ENCODE measurements around the gene SLC47A2.
"Not testable (repeated sequence)": the region's sequence is repeated elsewhere in the genome, so short reads cannot be mapped to it uniquely, and the experiment has no call there.

The SLC47A2 gene, protein sequence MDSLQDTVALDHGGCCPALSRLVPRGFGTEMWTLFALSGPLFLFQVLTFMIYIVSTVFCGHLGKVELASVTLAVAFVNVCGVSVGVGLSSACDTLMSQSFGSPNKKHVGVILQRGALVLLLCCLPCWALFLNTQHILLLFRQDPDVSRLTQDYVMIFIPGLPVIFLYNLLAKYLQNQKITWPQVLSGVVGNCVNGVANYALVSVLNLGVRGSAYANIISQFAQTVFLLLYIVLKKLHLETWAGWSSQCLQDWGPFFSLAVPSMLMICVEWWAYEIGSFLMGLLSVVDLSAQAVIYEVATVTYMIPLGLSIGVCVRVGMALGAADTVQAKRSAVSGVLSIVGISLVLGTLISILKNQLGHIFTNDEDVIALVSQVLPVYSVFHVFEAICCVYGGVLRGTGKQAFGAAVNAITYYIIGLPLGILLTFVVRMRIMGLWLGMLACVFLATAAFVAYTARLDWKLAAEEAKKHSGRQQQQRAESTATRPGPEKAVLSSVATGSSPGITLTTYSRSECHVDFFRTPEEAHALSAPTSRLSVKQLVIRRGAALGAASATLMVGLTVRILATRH

DNA sequence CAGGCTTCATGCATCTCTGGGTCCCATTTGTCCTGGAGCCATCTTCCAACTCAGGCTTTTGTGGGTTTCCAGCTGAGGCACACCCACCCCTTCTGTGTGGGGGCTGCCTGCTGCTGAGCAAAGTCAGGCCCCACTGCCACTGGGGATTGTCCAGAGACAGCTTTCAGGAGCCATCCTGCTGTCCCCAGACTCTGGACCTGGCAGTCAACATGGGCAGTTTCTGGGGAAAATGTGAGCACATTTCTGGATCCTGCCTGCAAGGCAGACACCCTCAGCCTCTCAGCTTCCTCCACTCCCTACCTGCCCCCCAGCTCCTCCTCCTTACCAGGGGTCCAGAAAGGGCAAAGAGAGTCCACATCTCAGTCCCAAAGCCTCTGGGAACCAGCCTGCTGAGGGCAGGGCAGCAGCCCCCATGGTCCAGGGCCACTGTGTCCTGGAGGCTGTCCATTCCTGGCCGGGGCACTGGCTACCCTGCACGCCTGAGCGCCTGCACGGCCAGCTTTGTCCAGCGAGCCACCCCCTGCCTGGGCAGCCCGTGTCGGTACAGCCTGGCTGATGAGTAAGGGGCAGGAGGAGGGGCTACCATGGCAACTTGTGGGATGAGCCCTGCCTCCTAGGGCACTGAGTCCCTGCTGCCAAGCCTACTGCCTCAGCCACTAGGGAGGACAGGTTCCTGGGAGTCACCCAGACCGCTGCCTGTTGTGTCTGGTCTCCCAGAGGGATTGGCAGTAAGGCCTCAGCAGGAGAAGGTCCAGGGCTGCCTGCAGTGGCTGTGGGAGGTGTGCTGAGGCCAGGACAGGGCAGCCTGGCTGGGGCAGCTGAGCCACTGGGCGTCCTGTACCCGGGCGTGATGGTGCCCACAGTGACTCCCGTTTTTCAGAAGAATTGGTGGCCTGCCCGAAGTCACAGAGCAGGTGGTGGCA, at the start of gene SLC47A2:
Gene SLC47A2, minus strand, starts transcription at position 477 of the 923 bp plus-strand sequence. Its CDS starts 29 bp downstream, at position 448.
- no peak for DNase-seq (ENCODE audit: low read depth)
- no peak for TF ChIP-seq CTCF (IDR thresholded peaks at IDR 0.05; ENCODE audit: insufficient read depth, low read depth, low read length, missing control alignments)
- no peak within 1 kb of the TSS for H3K4me3 ChIP-seq (ENCODE audit: low read depth, low read length)

DNA sequence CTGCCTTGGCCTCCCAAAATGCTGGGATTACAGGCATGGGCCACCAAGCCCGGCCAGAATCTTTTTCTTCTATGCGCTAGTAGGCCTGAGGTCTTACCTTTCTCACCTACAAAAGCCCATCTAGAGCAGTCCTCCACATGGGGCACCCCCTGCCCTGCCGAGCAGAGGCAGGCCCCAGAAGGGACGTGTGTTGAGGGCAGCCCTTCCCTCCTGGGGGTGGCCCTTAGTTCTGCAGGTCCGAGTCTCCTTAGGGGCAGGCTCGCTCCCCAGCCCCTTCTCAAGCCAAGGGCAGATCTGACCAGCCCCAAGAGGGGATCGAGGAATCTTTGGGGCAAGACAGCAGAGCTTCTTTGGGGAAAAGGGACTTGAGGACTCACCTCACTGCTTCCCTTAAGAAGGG, 49.6 kb upstream of the SLC47A2 start:
- H3K4me3 ChIP-seq (ENCODE audit: low read depth, low read length), result no peak overlapping the region
- DNase-seq (ENCODE audit: low read depth), result no peak
- TF ChIP-seq CTCF (IDR thresholded peaks at IDR 0.05; ENCODE audit: insufficient read depth, low read depth, low read length, missing control alignments), result no peak

DNA sequence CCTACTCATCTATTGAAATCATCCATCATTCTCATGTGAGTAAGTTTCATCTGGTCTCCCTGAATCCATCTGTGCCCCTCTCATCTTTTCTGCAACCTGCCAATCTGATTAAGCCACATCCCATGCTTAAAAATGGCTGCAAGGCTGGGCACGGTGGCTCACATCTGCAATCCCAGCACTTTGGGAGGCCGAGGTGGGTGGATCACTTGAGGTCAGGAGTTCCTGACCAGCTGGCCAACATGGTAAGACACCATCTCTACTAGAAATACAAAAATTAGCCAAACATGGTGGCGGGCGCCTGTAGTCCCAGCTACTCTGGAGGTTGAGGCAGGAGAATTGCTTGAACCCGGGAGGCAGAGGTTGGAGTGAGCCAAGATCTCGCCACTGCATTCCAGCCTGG, 47.6 kb upstream of the SLC47A2 start:
- not testable (repeated sequence) for H3K4me3 ChIP-seq (ENCODE audit: low read depth, low read length); DNase-seq (ENCODE audit: low read depth)

- H3K4me3 ChIP-seq (ENCODE audit: low read depth, low read length), result no peak overlapping the region
- no peak for TF ChIP-seq CTCF (IDR thresholded peaks at IDR 0.05; ENCODE audit: insufficient read depth, low read depth, low read length, missing control alignments)
- DNase-seq (ENCODE audit: low read depth), result no peak
These were observed 47.0 kb upstream of the SLC47A2 start for GRCh38 chr17:19763416-19763815.

DNA sequence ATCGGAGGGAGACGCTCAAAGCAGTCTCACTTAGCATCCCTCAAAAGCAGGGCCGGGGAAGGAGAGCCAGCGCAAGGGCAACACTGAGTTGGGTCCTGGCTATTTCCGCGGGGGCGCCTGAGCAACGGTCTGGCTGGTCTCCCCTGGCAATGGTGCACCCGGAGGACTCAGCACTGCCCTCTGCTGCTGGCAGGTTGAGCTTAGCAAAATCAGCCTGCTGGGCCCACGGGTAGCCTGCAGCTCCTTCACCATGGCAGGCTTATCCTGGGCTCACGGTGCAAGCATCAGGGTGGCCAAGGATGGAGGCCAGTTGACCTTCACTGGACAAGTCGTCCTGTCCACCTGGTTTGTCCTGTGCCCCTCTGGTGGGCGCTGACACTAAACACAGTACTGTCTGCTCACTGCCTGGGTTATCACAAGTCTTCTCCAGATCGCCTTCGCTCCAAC, 46.2 kb upstream of the SLC47A2 start:
- no peak overlapping the region for H3K4me3 ChIP-seq (ENCODE audit: low read depth, low read length)
- peak; percentile 78 for DNase-seq (ENCODE audit: low read depth)
- peak; percentile 92 for TF ChIP-seq CTCF (IDR thresholded peaks at IDR 0.05; ENCODE audit: insufficient read depth, low read depth, low read length, missing control alignments)

- no peak overlapping the region for H3K4me3 ChIP-seq (ENCODE audit: low read depth, low read length)
- no peak for DNase-seq (ENCODE audit: low read depth)
- no peak for TF ChIP-seq CTCF (IDR thresholded peaks at IDR 0.05; ENCODE audit: insufficient read depth, low read depth, low read length, missing control alignments)
These were observed 44.4 kb upstream of the SLC47A2 start for GRCh38 chr17:19760746-19761145.
